ENCODE data around the gene LACRT. TPM values are rescaled to one million over a fixed set of nuclear protein-coding genes. Genes with fewer than 3 reads are reported as not detected.
"Not testable (repeated sequence)": the region's sequence is repeated elsewhere in the genome, so short reads cannot be mapped to it uniquely, and the experiment has no call there.

LACRT gene
- total and polyA plus RNA-seq, 2 experiments from 2014 or later = not detected

GRCh38 chr12:54678131-54678530 lies 43.4 kb upstream of the LACRT start:
- H3K79me2 ChIP-seq = no peaks in the 10 kb centered on the region
- H3K36me3 ChIP-seq (replicated peaks; ENCODE audit: insufficient read depth, low read depth) = no peaks in the 10 kb centered on the region
- H3K4me3 ChIP-seq = no peak overlapping the region
- DNase-seq (ENCODE audit: low spot score) = no peak
- no peaks in the 10 kb centered on the region for H3K9me2 ChIP-seq (replicated peaks; ENCODE audit: insufficient read depth)
- H3K9me3 ChIP-seq (ENCODE audit: low read depth) = no peaks in the 10 kb centered on the region
- no peak overlapping the region for H3K4me2 ChIP-seq
- H3K27ac ChIP-seq = no peak overlapping the region
- no peaks in the 10 kb centered on the region for H4K20me1 ChIP-seq (ENCODE audit: insufficient read depth, poor library complexity, severe bottlenecking)
- 78% methylated on average over 5 of the region's 5 CpGs for WGBS (ENCODE audit: low lambda C conversion rate, missing lambda C conversion rate)
- H3K27me3 ChIP-seq = peaks cover 16% of the 10 kb centered on the region
- H2AFZ ChIP-seq = no peak overlapping the region
- no peak for TF ChIP-seq EZH2 (IDR thresholded peaks at IDR 0.05; ENCODE audit: borderline replicate concordance)
- no peak for TF ChIP-seq EZH2phosphoT487 (IDR thresholded peaks at IDR 0.05; ENCODE audit: low read depth, severe bottlenecking, unreplicated experiment)
- TF ChIP-seq CTCF (IDR thresholded peaks at IDR 0.05; ENCODE audit: poor library complexity) = no peak
- no peaks in the 10 kb centered on the region for H3K4me1 ChIP-seq (ENCODE audit: insufficient read depth)

- H4K20me1 ChIP-seq (ENCODE audit: insufficient read depth, poor library complexity, severe bottlenecking) = no peaks in the 10 kb centered on the region
- H3K27me3 ChIP-seq = peaks cover 16% of the 10 kb centered on the region
- H3K4me1 ChIP-seq (ENCODE audit: insufficient read depth) = no peaks in the 10 kb centered on the region
- H3K27ac ChIP-seq = no peak overlapping the region
- DNase-seq (ENCODE audit: low spot score) = no peak
- no peaks in the 10 kb centered on the region for H3K79me2 ChIP-seq
- no peak overlapping the region for H3K4me2 ChIP-seq
- 91% methylated on average over 5 of the region's 5 CpGs for WGBS (ENCODE audit: low lambda C conversion rate, missing lambda C conversion rate)
- no peaks in the 10 kb centered on the region for H3K36me3 ChIP-seq (replicated peaks; ENCODE audit: insufficient read depth, low read depth)
- no peak overlapping the region for H2AFZ ChIP-seq
- TF ChIP-seq CTCF (IDR thresholded peaks at IDR 0.05; ENCODE audit: poor library complexity) = no peak
- TF ChIP-seq EZH2 (IDR thresholded peaks at IDR 0.05; ENCODE audit: borderline replicate concordance) = no peak
- TF ChIP-seq EZH2phosphoT487 (IDR thresholded peaks at IDR 0.05; ENCODE audit: low read depth, severe bottlenecking, unreplicated experiment) = no peak
- no peak overlapping the region for H3K4me3 ChIP-seq
- no peaks in the 10 kb centered on the region for H3K9me3 ChIP-seq (ENCODE audit: low read depth)
- no peaks in the 10 kb centered on the region for H3K9me2 ChIP-seq (replicated peaks; ENCODE audit: insufficient read depth)
Measured at GRCh38 chr12:54667945-54668344, 33.2 kb upstream of the LACRT start.

GRCh38 chr12:54666008-54666407 lies 31.3 kb upstream of the LACRT start:
- TF ChIP-seq EZH2phosphoT487 (IDR thresholded peaks at IDR 0.05; ENCODE audit: low read depth, severe bottlenecking, unreplicated experiment) = no peak
- no peak for TF ChIP-seq EZH2 (IDR thresholded peaks at IDR 0.05; ENCODE audit: borderline replicate concordance)
- TF ChIP-seq CTCF (IDR thresholded peaks at IDR 0.05; ENCODE audit: poor library complexity) = no peak
- Histone ChIP-seq H3K36me3 (replicated peaks; ENCODE audit: insufficient read depth, low read depth) (no peaks in the 10 kb centered on the region), H3K27ac (no peak overlapping the region), H2AFZ (no peak overlapping the region), H3K9me2 (replicated peaks; ENCODE audit: insufficient read depth) (no peaks in the 10 kb centered on the region), H3K79me2 (no peaks in the 10 kb centered on the region), H3K9me3 (ENCODE audit: low read depth) (no peaks in the 10 kb centered on the region), H3K4me2 (no peak overlapping the region), H4K20me1 (ENCODE audit: insufficient read depth, poor library complexity, severe bottlenecking) (no peaks in the 10 kb centered on the region), H3K4me1 (ENCODE audit: insufficient read depth) (no peaks in the 10 kb centered on the region), H3K4me3 (no peak overlapping the region), H3K27me3 (peaks cover 5% of the 10 kb centered on the region)
- DNase-seq (ENCODE audit: low spot score) = no peak
- WGBS (ENCODE audit: low lambda C conversion rate, missing lambda C conversion rate) = 82% methylated on average over 3 of the region's 3 CpGs

- WGBS (ENCODE audit: low lambda C conversion rate, missing lambda C conversion rate) = 66% methylated on average over 3 of the region's 3 CpGs
Measured at GRCh38 chr12:54665022-54665635, 30.4 kb upstream of the LACRT start.

More at GRCh38 chr12:54665022-54665635, 30.4 kb upstream of the LACRT start:
- not testable (repeated sequence) for H3K4me3 ChIP-seq; H2AFZ ChIP-seq; H3K4me2 ChIP-seq; H3K4me1 ChIP-seq (ENCODE audit: insufficient read depth); DNase-seq (ENCODE audit: low spot score); H3K36me3 ChIP-seq (replicated peaks; ENCODE audit: insufficient read depth, low read depth); H3K27ac ChIP-seq; H3K9me3 ChIP-seq (ENCODE audit: low read depth); H3K9me2 ChIP-seq (replicated peaks; ENCODE audit: insufficient read depth); H3K27me3 ChIP-seq; H3K79me2 ChIP-seq; H4K20me1 ChIP-seq (ENCODE audit: insufficient read depth, poor library complexity, severe bottlenecking)
